Neuronal stem cell (in vitro differentiated cells): ENCODE measurements around the gene KCNJ6.

Experiments used
- DNase-seq: peaks from one replicate; pipeline ENCODE4 v3.0.0-alpha.2; 2013; ENCODE audit warnings: low spot score
- H2AFZ ChIP-seq: one replicate; pipeline ENCODE4 v1.6.1; 2013; ENCODE audit warnings: mild to moderate bottlenecking, low read length, inconsistent platforms
- H2AK5ac ChIP-seq: 2 replicates; pipeline ENCODE4 v1.6.1; 2013; ENCODE audit warnings: low read depth, mild to moderate bottlenecking, inconsistent platforms, low read length, moderate library complexity, mixed read lengths
- H2BK120ac ChIP-seq: 2 replicates; pipeline ENCODE4 v1.6.1; 2013; ENCODE audit warnings: low read depth, mild to moderate bottlenecking, inconsistent platforms, low read length, moderate library complexity, mixed read lengths
- H2BK12ac ChIP-seq: one replicate; pipeline ENCODE4 v1.6.1; 2013; ENCODE audit warnings: low read length, inconsistent platforms
- H2BK15ac ChIP-seq: 2 replicates; pipeline ENCODE4 v1.6.1; 2013; ENCODE audit warnings: mild to moderate bottlenecking, low read length, inconsistent platforms, mixed read lengths
- H2BK5ac ChIP-seq: one replicate; pipeline ENCODE4 v1.6.1; 2013; ENCODE audit warnings: inconsistent platforms, mild to moderate bottlenecking, low read length, moderate library complexity
- H3K14ac ChIP-seq: one replicate; pipeline ENCODE4 v1.6.1; 2013; ENCODE audit warnings: low read length, inconsistent platforms
- H3K18ac ChIP-seq: 2 replicates; pipeline ENCODE4 v1.6.1; 2013; ENCODE audit warnings: low read length, inconsistent platforms
- H3K23ac ChIP-seq: 2 replicates; pipeline ENCODE4 v1.6.1; 2013; ENCODE audit warnings: low read depth, mild to moderate bottlenecking, mixed read lengths, low read length, inconsistent platforms; ENCODE audit not compliant: poor library complexity
- H3K27ac ChIP-seq: replicated peaks from 3 replicates; pipeline ENCODE4 v1.5.1; 2013; ENCODE audit warnings: low read length, inconsistent platforms
- H3K27me3 ChIP-seq, 3 experiments: 2 replicates each; pipeline ENCODE4 v1.6.1; 2013; ENCODE audit warnings: low read length in 3 of 3, mild to moderate bottlenecking in 2 of 3, inconsistent platforms in 1 of 3, low read depth in 1 of 3, mixed read lengths in 1 of 3, moderate library complexity in 1 of 3; ENCODE audit not compliant: control insufficient read depth in 3 of 3, insufficient read depth in 3 of 3
- H3K36me3 ChIP-seq, 2 donors: replicated peaks in 1 of 2; 2 replicates each; pipeline ENCODE4 v1.6.1; 2013; ENCODE audit warnings: low read length in 2 of 2; ENCODE audit not compliant: control insufficient read depth in 2 of 2, insufficient read depth in 2 of 2
- H3K4ac ChIP-seq: 2 replicates; pipeline ENCODE4 v1.6.1; 2013; ENCODE audit warnings: inconsistent platforms, mild to moderate bottlenecking, low read length, moderate library complexity
- H3K4me1 ChIP-seq, 2 donors: 1 replicate in 1 of 2; 2 replicates in 1 of 2; pipeline ENCODE4 v1.6.1; 2013; ENCODE audit warnings: low read length in 2 of 2, low read depth in 1 of 2; ENCODE audit not compliant: control insufficient read depth in 2 of 2, insufficient read depth in 1 of 2
- H3K4me2 ChIP-seq: one replicate; pipeline ENCODE4 v1.6.1; 2013; ENCODE audit warnings: mild to moderate bottlenecking, low read length, inconsistent platforms; ENCODE audit not compliant: insufficient read depth, poor library complexity, severe bottlenecking
- H3K4me3 ChIP-seq, 2 donors: 2 replicates each; pipeline ENCODE4 v1.5.1; 2013; ENCODE audit warnings: low read length in 2 of 2, mild to moderate bottlenecking in 2 of 2, inconsistent platforms in 1 of 2, moderate library complexity in 1 of 2
- H3K79me1 ChIP-seq: one replicate; pipeline ENCODE4 v1.6.1; 2013; ENCODE audit warnings: low read depth, mild to moderate bottlenecking, inconsistent platforms, low read length, moderate library complexity
- H3K9ac ChIP-seq: one replicate; pipeline ENCODE4 v1.6.1; 2013; ENCODE audit warnings: mild to moderate bottlenecking, low read depth, low read length, inconsistent platforms; ENCODE audit not compliant: poor library complexity
- H3K9me3 ChIP-seq, 2 donors: replicated peaks in 1 of 2; 2 replicates each; pipeline versions ENCODE3 to v1.6.1; 2013; ENCODE audit warnings: low read length in 2 of 2, mild to moderate bottlenecking in 2 of 2, inconsistent platforms in 1 of 2, low read depth in 1 of 2, mixed read lengths in 1 of 2, moderate library complexity in 1 of 2; ENCODE audit not compliant: control insufficient read depth in 2 of 2, insufficient read depth in 1 of 2
- H4K8ac ChIP-seq: one replicate; pipeline ENCODE4 v1.6.1; 2013; ENCODE audit warnings: low read depth, mild to moderate bottlenecking, inconsistent platforms, low read length, moderate library complexity
- H4K91ac ChIP-seq: one replicate; pipeline ENCODE4 v1.6.1; 2013; ENCODE audit warnings: low read length, low read depth, mild to moderate bottlenecking, inconsistent platforms; ENCODE audit not compliant: poor library complexity
- WGBS, 2 donors: extraction: QIAGEN DNeasy Blood & Tissue Kit; methylation state at CpG; one replicate each; pipeline ENCODE4 v1.1.7; 2013; ENCODE audit warnings: missing lambda C conversion rate in 2 of 2, mixed read lengths in 1 of 2; ENCODE audit not compliant: insufficient read length in 2 of 2, insufficient replicate concordance in 1 of 2; ENCODE audit errors: extremely low coverage in 2 of 2; 5-methylcytosine and 5-hydroxymethylcytosine counted together

KCNJ6 gene

GRCh38 chr21:37877888-37878684 lies 38.2 kb downstream of the KCNJ6 start:
- Histone ChIP-seq H3K14ac (no peak overlapping the region), H3K23ac (no peak overlapping the region), H2BK120ac (no peak overlapping the region), H3K18ac (peak overlapping the region; percentile 30), H2AK5ac (no peak overlapping the region), H2BK5ac (no peak overlapping the region), H3K9ac (no peak overlapping the region), H3K27me3 (no peaks in the 10 kb centered on the region), H3K4me2 (no peak overlapping the region), H4K91ac (no peak overlapping the region), H3K9me3 (no peaks in the 10 kb centered on the region), H4K8ac (no peak overlapping the region), H2BK12ac (no peak overlapping the region), H3K79me1 (no peaks in the 10 kb centered on the region), H3K27ac (no peak overlapping the region), H3K4me1 (peaks cover 0 to 2% of the 10 kb centered on the region in 2 donors), H3K4ac (no peak overlapping the region), H2AFZ (no peak overlapping the region), H2BK15ac (no peak overlapping the region), H3K36me3 (no peaks in the 10 kb centered on the region), H3K4me3 (no peak overlapping the region)
- WGBS, 2 donors, result no CpG with 5 or more reads among the region's 3 CpGs
- no peak for DNase-seq

- Histone ChIP-seq H3K18ac (no peak overlapping the region), H2AFZ (no peak overlapping the region), H3K14ac (no peak overlapping the region), H3K9ac (no peak overlapping the region), H3K36me3 (no peaks in the 10 kb centered on the region), H4K91ac (no peak overlapping the region), H3K9me3 (no peaks in the 10 kb centered on the region), H4K8ac (no peak overlapping the region), H3K4me1 (peaks cover 0 to 2% of the 10 kb centered on the region in 2 donors), H3K4me2 (no peak overlapping the region), H2BK5ac (no peak overlapping the region), H3K27ac (no peak overlapping the region), H3K4ac (no peak overlapping the region), H3K79me1 (no peaks in the 10 kb centered on the region), H2BK120ac (no peak overlapping the region), H3K4me3 (no peak overlapping the region), H2AK5ac (no peak overlapping the region), H2BK12ac (no peak overlapping the region), H3K23ac (no peak overlapping the region), H3K27me3 (no peaks in the 10 kb centered on the region), H2BK15ac (no peak overlapping the region)
- no CpG with 5 or more reads among the region's 1 CpG for WGBS, 2 donors
- DNase-seq, result no peak
Measured at GRCh38 chr21:37877171-37877570, 39.1 kb downstream of the KCNJ6 start.

GRCh38 chr21:37876561-37876960 lies 39.7 kb downstream of the KCNJ6 start:
- no peak overlapping the region for H2AFZ ChIP-seq
- H3K27ac ChIP-seq, result no peak overlapping the region
- no peak overlapping the region for H3K4me2 ChIP-seq
- H2BK12ac ChIP-seq, result no peak overlapping the region
- no peaks in the 10 kb centered on the region for H3K36me3 ChIP-seq
- H3K9ac ChIP-seq, result no peak overlapping the region
- no peaks in the 10 kb centered on the region for H3K9me3 ChIP-seq
- no peak overlapping the region for H4K91ac ChIP-seq
- no peaks in the 10 kb centered on the region for H3K79me1 ChIP-seq
- no peak overlapping the region for H3K23ac ChIP-seq
- peaks cover 0 to 2% of the 10 kb centered on the region in 2 donors for H3K4me1 ChIP-seq
- no peak overlapping the region for H2BK120ac ChIP-seq
- no CpG with 5 or more reads among the region's 1 CpG for WGBS, 2 donors
- H3K14ac ChIP-seq, result no peak overlapping the region
- no peak overlapping the region for H2BK15ac ChIP-seq
- H3K4me3 ChIP-seq, result no peak overlapping the region
- no peak for DNase-seq
- no peak overlapping the region for H3K18ac ChIP-seq
- H2AK5ac ChIP-seq, result no peak overlapping the region
- H3K27me3 ChIP-seq, result no peaks in the 10 kb centered on the region
- no peak overlapping the region for H4K8ac ChIP-seq
- H2BK5ac ChIP-seq, result no peak overlapping the region
- no peak overlapping the region for H3K4ac ChIP-seq

- Histone ChIP-seq H2BK15ac (no peak overlapping the region), H2AK5ac (no peak overlapping the region), H4K8ac (no peak overlapping the region), H3K14ac (no peak overlapping the region), H3K4me1 (peaks cover 0 to 1% of the 10 kb centered on the region in 2 donors), H3K18ac (peak overlapping the region; percentile 25), H3K9ac (no peak overlapping the region), H2AFZ (no peak overlapping the region), H3K27me3 (no peaks in the 10 kb centered on the region), H2BK120ac (no peak overlapping the region), H3K36me3 (no peaks in the 10 kb centered on the region), H2BK12ac (no peak overlapping the region), H3K9me3 (no peaks in the 10 kb centered on the region), H3K23ac (no peak overlapping the region), H4K91ac (no peak overlapping the region), H3K79me1 (no peaks in the 10 kb centered on the region), H3K27ac (no peak overlapping the region), H3K4me2 (no peak overlapping the region), H3K4ac (no peak overlapping the region), H3K4me3 (no peak overlapping the region), H2BK5ac (no peak overlapping the region)
- no CpG with 5 or more reads among the region's 10 CpGs for WGBS, 2 donors
- no peak for DNase-seq
Measured at GRCh38 chr21:37874904-37875780, 41.1 kb downstream of the KCNJ6 start.
